ENCODE data around the gene EPHA7.

DNA sequence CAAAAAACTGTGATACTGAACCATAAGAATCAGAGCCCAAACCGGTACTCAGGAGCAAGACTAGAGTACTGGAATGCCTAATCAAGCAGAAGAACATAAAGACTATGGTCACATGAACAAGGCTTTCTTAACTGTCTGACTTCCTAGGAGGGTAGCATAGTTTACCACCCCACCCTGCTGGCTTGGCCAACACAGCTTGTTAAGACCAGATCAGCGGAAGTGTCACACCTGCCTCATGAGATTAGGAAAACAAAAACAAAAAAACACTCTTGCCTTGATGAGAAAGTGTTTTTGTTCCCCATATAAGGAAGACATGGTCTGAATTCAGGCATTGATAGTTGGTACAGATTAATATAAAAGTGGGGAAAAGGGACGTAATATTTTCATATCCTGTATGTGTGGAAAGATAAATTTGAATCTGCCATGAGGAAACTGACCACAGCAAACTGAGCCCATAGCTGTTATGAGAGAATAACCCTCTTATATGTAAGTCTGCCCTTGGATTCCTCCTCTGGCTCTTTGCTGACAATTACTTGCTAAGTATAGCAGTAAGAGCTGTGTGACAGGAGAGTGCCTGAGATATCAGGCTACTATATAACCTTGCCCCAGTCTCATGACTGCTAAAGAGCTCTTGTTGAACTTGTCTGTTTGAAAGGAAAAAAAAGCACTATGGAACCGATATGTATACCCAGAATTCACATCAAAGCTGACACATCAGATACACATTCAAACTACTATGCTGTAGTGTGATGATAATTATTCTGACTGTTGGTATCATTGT lies 197.1 kb downstream of the EPHA7 start:
- TF ChIP-seq, protein P1, sequence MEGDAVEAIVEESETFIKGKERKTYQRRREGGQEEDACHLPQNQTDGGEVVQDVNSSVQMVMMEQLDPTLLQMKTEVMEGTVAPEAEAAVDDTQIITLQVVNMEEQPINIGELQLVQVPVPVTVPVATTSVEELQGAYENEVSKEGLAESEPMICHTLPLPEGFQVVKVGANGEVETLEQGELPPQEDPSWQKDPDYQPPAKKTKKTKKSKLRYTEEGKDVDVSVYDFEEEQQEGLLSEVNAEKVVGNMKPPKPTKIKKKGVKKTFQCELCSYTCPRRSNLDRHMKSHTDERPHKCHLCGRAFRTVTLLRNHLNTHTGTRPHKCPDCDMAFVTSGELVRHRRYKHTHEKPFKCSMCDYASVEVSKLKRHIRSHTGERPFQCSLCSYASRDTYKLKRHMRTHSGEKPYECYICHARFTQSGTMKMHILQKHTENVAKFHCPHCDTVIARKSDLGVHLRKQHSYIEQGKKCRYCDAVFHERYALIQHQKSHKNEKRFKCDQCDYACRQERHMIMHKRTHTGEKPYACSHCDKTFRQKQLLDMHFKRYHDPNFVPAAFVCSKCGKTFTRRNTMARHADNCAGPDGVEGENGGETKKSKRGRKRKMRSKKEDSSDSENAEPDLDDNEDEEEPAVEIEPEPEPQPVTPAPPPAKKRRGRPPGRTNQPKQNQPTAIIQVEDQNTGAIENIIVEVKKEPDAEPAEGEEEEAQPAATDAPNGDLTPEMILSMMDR (conservative IDR thresholded peaks at IDR 0.05 in 1 of 2, IDR thresholded peaks at IDR 0.05 in 1 of 2; ENCODE audit: low read depth in 1 of 2, low read length in 2 of 2) = no peak
- TF ChIP-seq EZH2 (IDR thresholded peaks at IDR 0.05; ENCODE audit: low read length, missing control alignments) = no peak
